GM23248 (cell line): ENCODE data around the gene PMP22. TPM values are rescaled to one million over a fixed set of nuclear protein-coding genes. Genes with fewer than 3 reads are reported as not detected.

ENCODE experiments used
- DNase-seq: peaks from one replicate; pipeline ENCODE4 v3.0.0-alpha.2; 2015
- H2AFZ ChIP-seq: fragments of 200-600 bp; sonication (generic); 2 replicates; pipeline ENCODE4 v1.6.1; 2016; ENCODE audit warnings: antibody characterized with exemption
- H3F3A ChIP-seq: fragments of 200-600 bp; sonication (generic); 2 replicates; pipeline ENCODE4 v1.6.1; 2016; ENCODE audit warnings: mild to moderate bottlenecking, antibody characterized with exemption, mixed run types; ENCODE audit not compliant: insufficient read depth
- H3K27ac ChIP-seq: fragments of 200-600 bp; sonication (generic); 2 replicates; pipeline ENCODE4 v1.5.1; 2016; ENCODE audit warnings: mild to moderate bottlenecking
- H3K27me3 ChIP-seq: fragments of 200-600 bp; sonication (generic); replicated peaks from 2 replicates; pipeline ENCODE4 v1.6.1; 2016; ENCODE audit warnings: mild to moderate bottlenecking; ENCODE audit not compliant: insufficient read depth
- H3K36me3 ChIP-seq: fragments of 200-600 bp; sonication (generic); 2 replicates; pipeline ENCODE4 v1.6.1; 2016; ENCODE audit warnings: low read depth, mild to moderate bottlenecking
- H3K4me1 ChIP-seq: fragments of 200-600 bp; sonication (generic); 2 replicates; pipeline ENCODE4 v1.6.1; 2016; ENCODE audit warnings: mild to moderate bottlenecking; ENCODE audit not compliant: insufficient read depth
- H3K4me2 ChIP-seq: fragments of 200-600 bp; sonication (generic); one replicate; pipeline ENCODE4 v1.6.1; 2016; ENCODE audit warnings: mild to moderate bottlenecking; ENCODE audit not compliant: unreplicated experiment
- H3K4me3 ChIP-seq: fragments of 200-600 bp; sonication (generic); 2 replicates; pipeline ENCODE4 v1.5.1; 2016; ENCODE audit warnings: mild to moderate bottlenecking
- H3K79me2 ChIP-seq: fragments of 200-600 bp; sonication (generic); 2 replicates; pipeline ENCODE4 v1.6.1; 2016; ENCODE audit warnings: mild to moderate bottlenecking; ENCODE audit not compliant: insufficient read depth
- H3K9ac ChIP-seq: fragments of 200-600 bp; sonication (generic); 2 replicates; pipeline ENCODE4 v1.6.1; 2016; ENCODE audit warnings: mild to moderate bottlenecking
- H3K9me2 ChIP-seq: fragments of 200-600 bp; sonication (generic); 2 replicates; pipeline ENCODE4 v1.6.1; 2016; ENCODE audit warnings: mixed run types, mild to moderate bottlenecking, moderate library complexity; ENCODE audit not compliant: insufficient read depth
- H3K9me3 ChIP-seq: fragments of 200-600 bp; sonication (generic); one replicate; pipeline ENCODE4 v1.6.1; 2017; ENCODE audit warnings: low read depth
- H4K20me1 ChIP-seq: fragments of 200-600 bp; sonication (generic); 2 replicates; pipeline ENCODE4 v1.6.0; 2016; ENCODE audit not compliant: insufficient read depth
- EZH2 ChIP-seq: fragments of 200-600 bp; sonication (generic); IDR thresholded peaks from 2 replicates; pipeline ENCODE4 v1.6.1; 2018; ENCODE audit warnings: antibody characterized with exemption, mild to moderate bottlenecking; ENCODE audit not compliant: insufficient read depth, poor library complexity, severe bottlenecking
- EZH2phosphoT487 ChIP-seq: fragments of 200-600 bp; sonication (generic); IDR thresholded peaks from 2 replicates; pipeline ENCODE4 v1.6.1; 2018; ENCODE audit warnings: antibody characterized with exemption, moderate library complexity, mild to moderate bottlenecking, low read depth; ENCODE audit not compliant: insufficient read depth
- WGBS, 2 experiments: methylation state at CpG; one replicate each; pipeline ENCODE4 v1.1.6; 2015 to 2017; ENCODE audit warnings: low lambda C conversion rate in 2 of 2, low coverage in 1 of 2; ENCODE audit errors: missing lambda C conversion rate in 2 of 2; 5-methylcytosine and 5-hydroxymethylcytosine counted together
- in situ Hi-C: fragments of 300-500 bp; cut with MboI; formaldehyde crosslinking; loops from 2 replicates; pipeline ENCODE4 v1.15.0; 2020
- polyA plus RNA-seq: library from polyadenylated mRNA; unstranded; fragments of >200 nt; fragmentation: Nextera tagmentation; extraction: Ambion mirVana; gene quantifications from 2 replicates; pipeline ENCODE4 v1.2.1, GENCODE V29; 2016
- total RNA-seq: library from RNA; depleted of rRNA; stranded (reverse); fragments of >200 nt; shearing (Covaris generic); gene quantifications from 2 replicates; pipeline ENCODE4 v1.2.3, GENCODE V29; 2014

PMP22 gene
- total and polyA plus RNA-seq, 2 experiments from 2014 or later, result 67.2 to 124 TPM

DNA sequence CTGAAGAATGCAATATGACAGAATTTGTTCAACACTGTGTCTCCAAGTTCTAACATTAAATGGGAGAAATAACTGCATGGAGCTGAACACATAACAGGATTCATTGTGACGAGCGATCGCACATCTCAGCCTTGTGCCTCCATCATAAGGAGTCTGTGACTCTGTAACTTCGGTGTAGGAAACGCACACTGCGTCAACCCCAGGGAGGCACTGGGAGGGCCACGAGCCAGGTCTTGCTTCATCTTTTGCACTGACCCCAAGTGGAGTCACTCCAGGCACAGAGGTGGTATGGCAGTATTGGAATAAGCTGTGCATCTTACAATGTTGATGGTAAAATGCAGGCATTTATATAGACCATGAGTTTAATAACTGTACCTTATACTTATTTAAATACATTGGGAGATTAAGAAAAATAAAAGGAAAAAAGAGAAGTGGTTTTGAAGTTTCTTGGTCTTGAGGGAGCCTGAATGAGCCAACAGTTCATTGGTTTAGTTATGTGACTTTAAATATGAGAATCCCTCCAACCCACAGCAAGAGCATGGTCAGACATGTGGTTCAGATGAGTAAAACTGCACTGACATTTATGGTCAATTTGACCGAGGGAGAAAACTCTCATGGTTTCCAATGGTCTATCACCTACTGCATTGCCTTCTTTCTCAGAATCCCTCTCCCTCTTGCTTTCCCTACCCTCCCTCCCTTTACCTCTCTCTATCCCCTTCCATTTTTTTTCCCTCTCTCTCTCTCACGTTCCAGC is 5.7 kb upstream of the PMP22 start:
- in situ Hi-C loops, result no loop called here
- H2AFZ ChIP-seq, result no peak overlapping the region
- no peaks in the 10 kb centered on the region for H3K9me3 ChIP-seq
- H3K79me2 ChIP-seq, result no peaks in the 10 kb centered on the region
- H3K36me3 ChIP-seq, result no peaks in the 10 kb centered on the region
- H3K4me2 ChIP-seq, result no peak overlapping the region
- H3K27ac ChIP-seq, result no peak overlapping the region
- no peaks in the 10 kb centered on the region for H3K9me2 ChIP-seq
- H3K27me3 ChIP-seq, result peaks cover 7% of the 10 kb centered on the region; the same call in 1 of the 2 replicates
- DNase-seq, result no peak
- no peak for TF ChIP-seq EZH2phosphoT487
- TF ChIP-seq EZH2, result no peak
- H4K20me1 ChIP-seq, result no peaks in the 10 kb centered on the region
- peaks cover 20% of the 10 kb centered on the region for H3F3A ChIP-seq
- no peak overlapping the region for H3K9ac ChIP-seq
- 92% methylated on average over 9 of the region's 9 CpGs for WGBS, 2 experiments
- no peak overlapping the region for H3K4me3 ChIP-seq
- peaks cover 25% of the 10 kb centered on the region for H3K4me1 ChIP-seq

DNA sequence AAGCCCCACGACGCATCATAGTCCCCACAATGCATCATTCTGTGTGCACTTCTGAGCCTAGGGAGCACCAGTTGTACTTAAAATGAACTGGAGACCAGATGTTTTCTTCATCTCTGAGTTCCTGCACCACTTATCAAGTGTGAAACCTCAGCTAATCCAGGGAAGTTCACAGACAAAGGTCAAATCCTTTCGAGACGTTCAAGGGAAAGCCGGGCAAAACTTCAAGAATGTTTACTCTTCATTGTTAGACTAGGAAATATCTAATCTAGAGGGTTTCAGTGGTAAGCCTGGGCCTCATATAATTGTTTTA is 4.6 kb upstream of the PMP22 start:
- Histone ChIP-seq H2AFZ (no peak overlapping the region), H3K4me2 (no peak overlapping the region), H3K9me3 (no peaks in the 10 kb centered on the region), H3K9ac (no peak overlapping the region), H3K4me3 (no peak overlapping the region), H3K27me3 (peaks cover 7% of the 10 kb centered on the region; the same call in 1 of the 2 replicates), H3K27ac (no peak overlapping the region), H3K79me2 (no peaks in the 10 kb centered on the region), H3F3A (peaks cover 20% of the 10 kb centered on the region), H3K4me1 (peaks cover 25% of the 10 kb centered on the region), H4K20me1 (no peaks in the 10 kb centered on the region), H3K9me2 (no peaks in the 10 kb centered on the region), H3K36me3 (no peaks in the 10 kb centered on the region)
- in situ Hi-C loops, result loop anchor here (5.0 to 10.0 kb wide), 3 partner anchors 105 to 168 kb away; no protein-coding TSS in a partner anchor
- 87 to 90% methylated on average over 5 of the region's 5 CpGs for WGBS, 2 experiments
- DNase-seq, result no peak
- TF ChIP-seq EZH2phosphoT487 (no peak), EZH2 (no peak)

DNA sequence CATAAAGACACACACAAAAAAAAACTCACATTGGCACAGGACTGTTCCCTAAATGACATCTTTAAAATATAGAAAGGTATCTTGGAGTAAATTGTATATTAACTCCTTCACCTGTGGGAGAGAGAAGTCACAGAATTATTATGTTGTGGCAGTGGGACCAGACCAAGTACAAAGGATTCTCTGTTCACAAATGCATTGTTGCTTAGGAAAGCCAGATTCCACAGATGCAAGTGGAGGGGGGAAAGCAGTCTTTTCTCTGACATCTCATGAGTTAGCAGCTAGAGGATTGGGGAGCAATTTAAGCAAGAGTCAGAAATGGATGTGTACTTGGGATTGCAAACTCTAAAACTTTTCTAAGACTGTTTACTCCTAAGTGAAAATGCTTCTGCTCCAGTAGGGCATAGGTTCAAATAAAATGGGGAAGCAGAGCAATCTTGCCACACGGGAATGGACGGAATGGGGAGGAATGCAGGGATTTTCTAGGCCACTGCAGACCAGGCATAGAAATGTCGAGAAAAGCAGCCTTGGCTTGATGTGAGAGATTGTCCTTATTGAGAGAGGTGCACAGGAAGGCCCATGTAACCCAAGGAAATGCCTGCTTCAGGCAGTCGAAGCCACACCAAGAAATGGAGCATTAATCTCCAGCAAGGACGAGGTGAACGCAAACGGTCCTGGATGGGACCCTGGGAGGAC is 4.1 kb upstream of the PMP22 start:
- in situ Hi-C loops, result loop anchor here (5.0 to 10.0 kb wide), 3 partner anchors 106 to 168 kb away; no protein-coding TSS in a partner anchor
- H2AFZ ChIP-seq, result no peak overlapping the region

DNA sequence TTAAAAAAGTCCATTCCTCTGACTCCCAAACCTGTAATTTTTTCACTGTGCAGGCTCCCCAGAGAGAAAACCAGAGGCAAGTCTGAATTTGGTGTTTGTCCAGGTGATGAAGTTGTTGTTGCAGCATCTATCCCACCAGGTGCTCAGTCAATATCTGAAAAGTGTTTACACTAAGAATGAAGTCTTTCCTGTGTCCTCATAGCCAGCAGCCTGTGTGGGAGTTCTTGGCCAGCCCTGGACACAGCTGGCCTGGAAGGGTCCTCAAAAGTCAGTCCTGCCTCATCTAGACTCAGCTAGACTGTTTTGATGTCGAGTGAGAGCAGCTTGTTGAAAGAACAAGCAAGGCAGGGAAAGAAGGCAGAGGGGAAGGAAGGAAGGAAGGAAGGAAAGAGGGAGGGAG is 3.3 kb upstream of the PMP22 start:
- H3K27me3 ChIP-seq, result peaks cover 7% of the 10 kb centered on the region; the same call in 1 of the 2 replicates
- in situ Hi-C loops, result loop anchor here (5.0 to 10.0 kb wide), 3 partner anchors 106 to 169 kb away; no protein-coding TSS in a partner anchor
- H2AFZ ChIP-seq, result no peak overlapping the region
- H3K27ac ChIP-seq, result no peak overlapping the region
- 44 to 55% methylated on average over 1 of the region's 1 CpG for WGBS, 2 experiments
- H3K79me2 ChIP-seq, result no peaks in the 10 kb centered on the region
- peaks cover 15% of the 10 kb centered on the region for H3F3A ChIP-seq
- DNase-seq, result no peak
- H3K4me1 ChIP-seq, result peaks cover 24% of the 10 kb centered on the region
- H3K9me2 ChIP-seq, result no peaks in the 10 kb centered on the region
- TF ChIP-seq EZH2phosphoT487 (no peak), EZH2 (no peak)
- no peak overlapping the region for H3K4me3 ChIP-seq
- no peaks in the 10 kb centered on the region for H3K9me3 ChIP-seq
- H4K20me1 ChIP-seq, result no peaks in the 10 kb centered on the region
- H3K36me3 ChIP-seq, result no peaks in the 10 kb centered on the region
- no peak overlapping the region for H3K4me2 ChIP-seq
- no peak overlapping the region for H3K9ac ChIP-seq

More for the DNA sequence above, 4.1 kb upstream of the PMP22 start:
- Histone ChIP-seq H3K9me3 (no peaks in the 10 kb centered on the region), H3K9ac (no peak overlapping the region), H3K4me3 (no peak overlapping the region), H3K4me2 (no peak overlapping the region), H4K20me1 (no peaks in the 10 kb centered on the region), H3K27me3 (peaks cover 7% of the 10 kb centered on the region; the same call in 1 of the 2 replicates), H3F3A (peaks cover 19% of the 10 kb centered on the region), H3K27ac (no peak overlapping the region), H3K79me2 (no peaks in the 10 kb centered on the region), H3K9me2 (no peaks in the 10 kb centered on the region), H3K4me1 (peaks cover 25% of the 10 kb centered on the region), H3K36me3 (no peaks in the 10 kb centered on the region)
- WGBS, 2 experiments, result 84 to 92% methylated on average over 7 of the region's 7 CpGs
- no peak for DNase-seq
- TF ChIP-seq EZH2phosphoT487 (no peak), EZH2 (no peak)
